Measurements from ENCODE around the gene KRTAP25-1. TPM values are rescaled to one million over a fixed set of nuclear protein-coding genes. Genes with fewer than 3 reads are reported as not detected.

The KRTAP25-1 gene
- total RNA-seq, 1 experiment from 2014 or later: not detected

DNA sequence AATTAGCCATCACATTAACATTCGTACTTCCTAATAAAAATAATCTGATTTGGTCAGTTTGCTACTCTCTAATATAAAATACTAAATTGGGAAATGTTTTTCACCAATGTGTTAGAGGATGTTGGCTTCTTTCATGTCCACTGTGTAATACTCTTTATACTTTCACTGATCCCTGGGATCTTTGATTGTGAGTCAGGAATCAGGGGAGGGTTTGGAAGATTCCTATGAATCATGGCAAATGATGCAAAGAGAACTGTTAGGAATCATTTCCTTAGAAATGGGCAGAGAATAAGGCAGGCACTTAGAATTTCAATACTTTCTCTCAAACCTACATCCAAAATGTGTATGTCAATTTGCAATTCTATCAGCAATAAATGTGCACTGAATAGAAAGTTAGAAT, 37.5 kb downstream of the KRTAP25-1 start:
- Mint-ChIP-seq H3K9me3 (no peaks in the 10 kb centered on the region), H3K4me3 (no peak overlapping the region), H3K27me3 (ENCODE audit: low read depth) (peaks cover 2% of the 10 kb centered on the region; the same call in 1 of the 2 replicates), H3K4me1 (no peaks in the 10 kb centered on the region; a peak in 1 of 4 replicates), H3K27ac (no peak overlapping the region), H3K36me3 (ENCODE audit: insufficient read depth in 1 of 3, low read depth in 3 of 3) (no peaks in the 10 kb centered on the region)
- Histone ChIP-seq H3K4me2 (ENCODE audit: insufficient read depth, insufficient read length, low read length) (no peak overlapping the region), H2BK15ac (ENCODE audit: low read depth, low read length) (no peak overlapping the region), H3K27ac (ENCODE audit: insufficient read length, low read depth, low read length) (no peak overlapping the region), H3K9ac (ENCODE audit: extremely low read depth, insufficient read length, low read length) (no peak overlapping the region), H3K4me1 (ENCODE audit: insufficient read depth, low read length) (no peaks in the 10 kb centered on the region), H4K20me1 (ENCODE audit: control insufficient read depth, insufficient read depth, insufficient read length) (no peaks in the 10 kb centered on the region), H4K5ac (ENCODE audit: insufficient read length, low read depth, low read length) (no peak overlapping the region), H2AFZ (ENCODE audit: low read length) (no peak overlapping the region), H3T11ph (ENCODE audit: low read length) (no peak overlapping the region), H3K23me2 (ENCODE audit: insufficient read length, low read depth, low read length, poor library complexity, severe bottlenecking) (no peaks in the 10 kb centered on the region), H3K79me2 (ENCODE audit: insufficient read depth, low read length) (no peaks in the 10 kb centered on the region), H3K14ac (ENCODE audit: insufficient read depth, low read length) (no peak overlapping the region), H3K18ac (ENCODE audit: insufficient read length, low read depth, low read length) (no peak overlapping the region), H3K9me3 (ENCODE audit: control insufficient read depth, low read depth, low read length) (no peaks in the 10 kb centered on the region), H2BK12ac (ENCODE audit: insufficient read length, low read depth, low read length) (no peak overlapping the region), H2AK5ac (ENCODE audit: insufficient read length, low read length) (no peak overlapping the region), H4K91ac (ENCODE audit: insufficient read length, low read depth, low read length) (no peak overlapping the region), H3K27me3 (ENCODE audit: insufficient read depth, low read length) (no peaks in the 10 kb centered on the region), H3K23ac (ENCODE audit: insufficient read length, low read depth, low read length) (no peak overlapping the region), H2BK120ac (ENCODE audit: low read depth, low read length, poor library complexity, severe bottlenecking) (no peak overlapping the region), H4K8ac (replicated peaks; ENCODE audit: insufficient read length, low read depth, low read length) (no peak overlapping the region), H2BK20ac (ENCODE audit: low read depth, low read length, poor library complexity, severe bottlenecking) (no peak overlapping the region), H3K56ac (ENCODE audit: insufficient read length, low read depth, low read length) (no peak overlapping the region), H3K4ac (ENCODE audit: low read depth, low read length) (no peak overlapping the region), H3K79me1 (ENCODE audit: insufficient read depth, low read depth, low read length, poor library complexity, severe bottlenecking) (no peaks in the 10 kb centered on the region), H2BK5ac (ENCODE audit: insufficient read length, low read length) (no peak overlapping the region)
- DNase-seq: no peak
- no CpG with 5 or more reads among the region's 1 CpG for WGBS (ENCODE audit: extremely low coverage, insufficient read length, low lambda C conversion rate)
- TF ChIP-seq, protein P1, sequence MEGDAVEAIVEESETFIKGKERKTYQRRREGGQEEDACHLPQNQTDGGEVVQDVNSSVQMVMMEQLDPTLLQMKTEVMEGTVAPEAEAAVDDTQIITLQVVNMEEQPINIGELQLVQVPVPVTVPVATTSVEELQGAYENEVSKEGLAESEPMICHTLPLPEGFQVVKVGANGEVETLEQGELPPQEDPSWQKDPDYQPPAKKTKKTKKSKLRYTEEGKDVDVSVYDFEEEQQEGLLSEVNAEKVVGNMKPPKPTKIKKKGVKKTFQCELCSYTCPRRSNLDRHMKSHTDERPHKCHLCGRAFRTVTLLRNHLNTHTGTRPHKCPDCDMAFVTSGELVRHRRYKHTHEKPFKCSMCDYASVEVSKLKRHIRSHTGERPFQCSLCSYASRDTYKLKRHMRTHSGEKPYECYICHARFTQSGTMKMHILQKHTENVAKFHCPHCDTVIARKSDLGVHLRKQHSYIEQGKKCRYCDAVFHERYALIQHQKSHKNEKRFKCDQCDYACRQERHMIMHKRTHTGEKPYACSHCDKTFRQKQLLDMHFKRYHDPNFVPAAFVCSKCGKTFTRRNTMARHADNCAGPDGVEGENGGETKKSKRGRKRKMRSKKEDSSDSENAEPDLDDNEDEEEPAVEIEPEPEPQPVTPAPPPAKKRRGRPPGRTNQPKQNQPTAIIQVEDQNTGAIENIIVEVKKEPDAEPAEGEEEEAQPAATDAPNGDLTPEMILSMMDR (conservative IDR thresholded peaks at IDR 0.05): no peak

Measured in H9 (cell line).